ENCODE results near the gene CCN6. TPM values are rescaled to one million over a fixed set of nuclear protein-coding genes. Genes with fewer than 3 reads are reported as not detected.

The CCN6 gene
- total RNA-seq, 1 donor from 2014 or later, result not detected

DNA sequence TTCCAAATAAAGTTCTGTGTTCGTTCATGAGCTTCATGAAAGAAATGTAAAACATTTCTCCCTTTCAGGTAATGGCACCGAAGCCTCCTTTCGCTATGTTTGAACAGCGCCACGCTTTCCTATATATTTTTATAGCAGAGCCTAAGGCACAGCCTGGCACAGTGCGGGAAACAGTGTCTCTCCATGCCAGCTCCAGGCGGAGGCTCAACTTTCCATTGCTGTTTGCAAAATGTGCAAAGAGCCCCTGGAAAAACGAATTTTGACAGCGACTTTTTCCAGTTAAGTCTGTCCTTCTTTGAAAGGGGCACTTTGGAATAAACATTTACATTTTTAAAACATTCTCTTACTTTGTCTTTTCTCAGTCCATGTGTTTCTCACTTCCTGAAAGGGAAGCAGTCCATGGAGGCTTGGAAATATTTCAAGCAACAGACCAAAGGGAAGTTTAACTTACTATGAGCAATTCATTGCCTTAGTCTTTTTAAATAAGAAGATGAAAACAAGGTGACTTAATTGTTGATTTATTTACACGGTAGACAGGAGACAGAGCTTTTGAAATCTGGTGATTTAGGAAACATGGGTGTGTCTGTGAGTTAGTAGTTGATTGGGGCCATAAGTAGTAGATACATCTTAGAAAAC, 769 bp downstream of the CCN6 start:
- Histone ChIP-seq H3K9me3 (ENCODE audit: low read depth) (no peaks in the 10 kb centered on the region), H3K4me1 (no peaks in the 10 kb centered on the region), H3K79me2 (ENCODE audit: low read depth) (no peaks in the 10 kb centered on the region), H3K4me3 (no peak overlapping the region), H3K4me2 (no peak overlapping the region), H4K20me1 (ENCODE audit: low read depth) (no peaks in the 10 kb centered on the region), H3K9ac (no peak overlapping the region), H2AFZ (replicated peaks) (peak overlapping the region; percentile 20), H3K27ac (no peak overlapping the region), H3F3A (ENCODE audit: low read depth) (no peaks in the 10 kb centered on the region), H3K36me3 (no peaks in the 10 kb centered on the region), H3K27me3 (no peaks in the 10 kb centered on the region)
- no peak overlapping the region for H3K27ac Mint-ChIP-seq
- H3K4me3 Mint-ChIP-seq, result no peak overlapping the region
- peaks cover 13% of the 10 kb centered on the region for H3K27me3 Mint-ChIP-seq (ENCODE audit: insufficient read depth, low read depth)
- peaks cover 6% of the 10 kb centered on the region for H3K9me3 Mint-ChIP-seq
- DNase-seq (ENCODE audit: low spot score), result no peak
- H3K4me1 Mint-ChIP-seq, result no peaks in the 10 kb centered on the region
- TF ChIP-seq, protein P1, sequence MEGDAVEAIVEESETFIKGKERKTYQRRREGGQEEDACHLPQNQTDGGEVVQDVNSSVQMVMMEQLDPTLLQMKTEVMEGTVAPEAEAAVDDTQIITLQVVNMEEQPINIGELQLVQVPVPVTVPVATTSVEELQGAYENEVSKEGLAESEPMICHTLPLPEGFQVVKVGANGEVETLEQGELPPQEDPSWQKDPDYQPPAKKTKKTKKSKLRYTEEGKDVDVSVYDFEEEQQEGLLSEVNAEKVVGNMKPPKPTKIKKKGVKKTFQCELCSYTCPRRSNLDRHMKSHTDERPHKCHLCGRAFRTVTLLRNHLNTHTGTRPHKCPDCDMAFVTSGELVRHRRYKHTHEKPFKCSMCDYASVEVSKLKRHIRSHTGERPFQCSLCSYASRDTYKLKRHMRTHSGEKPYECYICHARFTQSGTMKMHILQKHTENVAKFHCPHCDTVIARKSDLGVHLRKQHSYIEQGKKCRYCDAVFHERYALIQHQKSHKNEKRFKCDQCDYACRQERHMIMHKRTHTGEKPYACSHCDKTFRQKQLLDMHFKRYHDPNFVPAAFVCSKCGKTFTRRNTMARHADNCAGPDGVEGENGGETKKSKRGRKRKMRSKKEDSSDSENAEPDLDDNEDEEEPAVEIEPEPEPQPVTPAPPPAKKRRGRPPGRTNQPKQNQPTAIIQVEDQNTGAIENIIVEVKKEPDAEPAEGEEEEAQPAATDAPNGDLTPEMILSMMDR (IDR thresholded peaks at IDR 0.05), result no peak
- no peak for TF ChIP-seq EZH2phosphoT487 (IDR thresholded peaks at IDR 0.05)
- TF ChIP-seq EZH2 (IDR thresholded peaks at IDR 0.05), result no peak
- H3K36me3 Mint-ChIP-seq, result no peaks in the 10 kb centered on the region

DNA sequence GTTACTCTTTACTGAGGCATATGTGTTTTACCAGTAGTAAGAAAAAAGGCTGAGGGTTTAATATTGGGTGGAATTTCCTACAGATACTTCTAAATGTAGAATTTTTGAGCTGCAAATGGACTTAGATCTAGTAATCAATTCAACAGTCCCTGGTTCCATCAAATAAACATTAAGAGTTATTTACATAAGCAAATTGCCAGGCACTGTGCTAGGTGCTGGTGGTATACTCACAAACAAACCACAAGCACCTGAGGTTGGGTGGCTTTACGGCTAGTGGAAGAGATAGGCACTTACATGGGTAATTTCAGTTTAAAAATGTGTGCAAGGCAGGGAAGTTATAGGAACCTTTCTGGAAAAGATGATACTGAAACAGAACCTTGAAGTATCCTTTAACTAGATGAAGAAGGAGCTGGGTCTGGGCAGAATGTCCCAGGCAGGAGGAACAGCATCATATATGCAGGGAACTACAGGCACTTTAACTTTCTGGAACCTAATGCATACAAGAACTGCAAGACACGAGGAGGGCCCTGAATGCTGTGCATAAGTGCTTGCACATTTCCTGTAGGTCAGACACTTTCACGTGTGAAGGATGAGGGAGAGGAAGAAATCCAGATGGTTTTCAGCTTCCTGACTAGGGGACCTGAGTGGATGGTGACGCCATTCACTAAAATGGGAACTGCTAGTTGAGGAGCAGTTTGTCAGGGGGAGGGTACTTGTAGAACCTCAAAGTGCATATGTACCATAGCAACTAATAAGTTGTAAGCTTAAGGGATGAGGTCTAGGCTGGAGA, 4.5 kb downstream of the CCN6 start:
- H3K9ac ChIP-seq, result no peak overlapping the region
- Mint-ChIP-seq H3K27ac (no peak overlapping the region), H3K4me1 (no peaks in the 10 kb centered on the region), H3K4me3 (no peak overlapping the region), H3K9me3 (no peaks in the 10 kb centered on the region), H3K27me3 (ENCODE audit: insufficient read depth, low read depth) (no peaks in the 10 kb centered on the region), H3K36me3 (no peaks in the 10 kb centered on the region)
- no peak overlapping the region for H3K4me2 ChIP-seq
- no peak for DNase-seq (ENCODE audit: low spot score)
- H3K79me2 ChIP-seq (ENCODE audit: low read depth), result no peaks in the 10 kb centered on the region
- H3K36me3 ChIP-seq, result no peaks in the 10 kb centered on the region
- no peaks in the 10 kb centered on the region for H4K20me1 ChIP-seq (ENCODE audit: low read depth)
- TF ChIP-seq EZH2 (IDR thresholded peaks at IDR 0.05) (no peak), EZH2phosphoT487 (IDR thresholded peaks at IDR 0.05) (no peak)
- TF ChIP-seq, protein P1 (IDR thresholded peaks at IDR 0.05), result no peak
- H3K27me3 ChIP-seq, result no peaks in the 10 kb centered on the region
- H3K27ac ChIP-seq, result no peak overlapping the region
- no peak overlapping the region for H3K4me3 ChIP-seq
- H3K9me3 ChIP-seq (ENCODE audit: low read depth), result no peaks in the 10 kb centered on the region
- H3F3A ChIP-seq (ENCODE audit: low read depth), result no peaks in the 10 kb centered on the region
- H3K4me1 ChIP-seq, result no peaks in the 10 kb centered on the region
- H2AFZ ChIP-seq (replicated peaks), result no peak overlapping the region

DNA sequence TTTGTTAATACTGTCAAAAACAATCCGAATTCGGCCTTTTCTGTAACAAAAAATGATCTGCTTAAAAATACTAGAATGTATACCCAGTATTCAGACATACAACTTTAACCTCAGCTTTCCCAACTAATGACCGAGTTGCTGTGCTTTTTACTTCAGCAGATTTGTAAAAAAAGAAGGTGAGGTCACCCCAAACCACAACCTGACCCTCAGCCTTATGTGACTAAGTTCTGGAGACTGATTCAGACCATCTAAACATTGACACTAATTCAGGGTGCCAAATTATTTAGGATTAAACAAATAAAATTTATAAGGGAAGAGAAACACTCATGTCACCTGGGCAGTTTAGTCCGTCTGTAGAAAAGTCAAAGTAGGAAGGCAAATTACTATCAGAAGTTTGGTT, 7.7 kb downstream of the CCN6 start:
- H4K20me1 ChIP-seq (ENCODE audit: low read depth), result no peaks in the 10 kb centered on the region

More for the DNA sequence above, 7.7 kb downstream of the CCN6 start:
- DNase-seq (ENCODE audit: low spot score), result no peak
- H3K9me3 Mint-ChIP-seq, result no peaks in the 10 kb centered on the region
- Histone ChIP-seq H2AFZ (replicated peaks) (no peak overlapping the region), H3K27me3 (no peaks in the 10 kb centered on the region), H3K4me3 (no peak overlapping the region), H3K9me3 (ENCODE audit: low read depth) (no peaks in the 10 kb centered on the region), H3F3A (ENCODE audit: low read depth) (no peaks in the 10 kb centered on the region), H3K79me2 (ENCODE audit: low read depth) (no peaks in the 10 kb centered on the region), H3K36me3 (no peaks in the 10 kb centered on the region), H3K4me2 (no peak overlapping the region), H3K9ac (no peak overlapping the region), H3K27ac (no peak overlapping the region), H3K4me1 (no peaks in the 10 kb centered on the region)
- no peak overlapping the region for H3K4me3 Mint-ChIP-seq
- TF ChIP-seq, protein P1 (IDR thresholded peaks at IDR 0.05), result no peak
- TF ChIP-seq EZH2phosphoT487 (IDR thresholded peaks at IDR 0.05), result no peak
- no peak for TF ChIP-seq EZH2 (IDR thresholded peaks at IDR 0.05)
- H3K4me1 Mint-ChIP-seq, result no peaks in the 10 kb centered on the region
- H3K27me3 Mint-ChIP-seq (ENCODE audit: insufficient read depth, low read depth), result no peaks in the 10 kb centered on the region
- H3K27ac Mint-ChIP-seq, result no peak overlapping the region
- H3K36me3 Mint-ChIP-seq, result no peaks in the 10 kb centered on the region

Measured in neural progenitor cell (in vitro differentiated cells).